HepG2 (cell line): ENCODE data around the gene CSKMT. TPM values are rescaled to one million over a fixed set of nuclear protein-coding genes. Genes with fewer than 3 reads are reported as not detected.
A peak's percentile ranks its signal among the peaks of the same experiment; 100 is the strongest.

Experiments
- ATAC-seq: fragments of 200-7000 bp; cut with Tn5 transposase; 3 replicates; pipeline ENCODE4 v1.9.1; 2020; ENCODE audit warnings: mild to moderate bottlenecking, moderate library complexity
- BruUV-seq: library from RNA; stranded (reverse); fragments of 400-500 nt; replicated peaks from 2 replicates; lab custom pipeline; 2021; lab: Mats Ljungman, UMichigan
- CTCF ChIA-PET: fragments of 300-600 bp; formaldehyde crosslinking; extraction: SDS; loops from one replicate; lab custom pipeline; 2021; ENCODE audit warnings: low total read pairs, inconsistent platforms, low intra/inter-chr PET ratio; lab: Yijun Ruan, JAX
- POLR2A ChIA-PET: fragments of 350-600 bp; sonication (Branson Sonifier 250); formaldehyde crosslinking; loops from one replicate; lab custom pipeline; 2020; ENCODE audit warnings: antibody characterized with exemption, inconsistent platforms; lab: Yijun Ruan, JAX
- DNase-seq: peaks from one replicate; pipeline ENCODE4 v3.0.0-alpha.2; 2015; ENCODE audit warnings: low spot score
- FAIRE-seq: peaks from 3 replicates; lab custom pipeline; 2011; peaks lifted over from hg19 to GRCh38; lab: Jason Lieb, UNC
- H2AFZ ChIP-seq: one replicate; pipeline ENCODE4 v1.6.1; 2011; ENCODE audit warnings: low read length, inconsistent platforms
- H3K27ac ChIP-seq: fragments of 300-600 bp; 3 replicates; pipeline ENCODE4 v1.8.0; 2011; ENCODE audit warnings: mixed run types, mild to moderate bottlenecking, mixed read lengths, low read length, inconsistent platforms; ENCODE audit not compliant: insufficient read depth; ENCODE audit errors: extremely low read length
- H3K27me3 ChIP-seq, 2 experiments: fragments of 200-600 bp in 1 of 2; 2 replicates in 1 of 2; 3 replicates in 1 of 2; pipeline versions ENCODE4 v1.6.0 to v1.8.0; 2011; ENCODE audit warnings: low read length in 2 of 2, mild to moderate bottlenecking in 2 of 2, moderate library complexity in 2 of 2, inconsistent platforms in 1 of 2; ENCODE audit not compliant: insufficient read depth in 2 of 2, control insufficient read depth in 1 of 2
- H3K36me3 ChIP-seq, 2 experiments: fragments of 200-600 bp in 1 of 2; replicated peaks in 1 of 2; 2 replicates in 1 of 2; 3 replicates in 1 of 2; pipeline versions ENCODE4 v1.5.1 to v1.8.0; 2011; ENCODE audit warnings: low read length in 2 of 2, inconsistent platforms in 1 of 2; ENCODE audit not compliant: insufficient read depth in 2 of 2, control insufficient read depth in 1 of 2
- H3K4me1 ChIP-seq: 2 replicates; pipeline ENCODE4 v1.5.1; 2012; ENCODE audit warnings: low read length, inconsistent platforms; ENCODE audit not compliant: insufficient read depth
- H3K4me2 ChIP-seq: 2 replicates; pipeline ENCODE4 v1.6.0; 2011; ENCODE audit warnings: low read depth, low read length, inconsistent platforms
- H3K4me3 ChIP-seq, 3 experiments: fragments of 200-600 bp in 1 of 3; sonication (generic), shearing (Covaris generic) in 1 of 3; replicated peaks in 1 of 3; 2 replicates each; pipeline ENCODE4 v1.5.1; 2011 to 2016; ENCODE audit warnings: low read length in 3 of 3, inconsistent platforms in 2 of 3, low read depth in 2 of 3, mild to moderate bottlenecking in 2 of 3, control low read depth in 1 of 3, mixed read lengths in 1 of 3; ENCODE audit not compliant: insufficient read depth in 1 of 3
- H3K79me2 ChIP-seq: one replicate; pipeline ENCODE4 v1.6.1; 2011; ENCODE audit warnings: low read length, inconsistent platforms; ENCODE audit not compliant: insufficient read depth
- H3K9ac ChIP-seq: 2 replicates; pipeline ENCODE4 v1.6.0; 2011; ENCODE audit warnings: mild to moderate bottlenecking, low read depth, low read length, inconsistent platforms; ENCODE audit not compliant: insufficient read depth
- H3K9me3 ChIP-seq: 2 replicates; pipeline ENCODE4 v1.5.1; 2012; ENCODE audit warnings: mild to moderate bottlenecking, low read length
- H4K20me1 ChIP-seq: 2 replicates; pipeline ENCODE4 v1.6.0; 2011; ENCODE audit warnings: inconsistent platforms, mild to moderate bottlenecking, low read length, moderate library complexity; ENCODE audit not compliant: insufficient read depth
- ARID2 ChIP-seq: sonication (generic); formaldehyde crosslinking; IDR thresholded peaks from 2 replicates; pipeline ENCODE4 v1.8.1; 2022; ENCODE audit warnings: mild to moderate bottlenecking, missing genetic modification reagents, borderline replicate concordance
- GZF1 ChIP-seq: sonication (generic); formaldehyde crosslinking; IDR thresholded peaks from 2 replicates; pipeline ENCODE4 v1.5.1; 2020; ENCODE audit warnings: mild to moderate bottlenecking, missing genetic modification reagents
- PHF5A ChIP-seq: IDR thresholded peaks from one replicate; pipeline ENCODE4 v1.6.1; 2018; ENCODE audit warnings: low read depth, missing genetic modification reagents; ENCODE audit not compliant: unreplicated experiment
- POLR2AphosphoS5 ChIP-seq: IDR thresholded peaks from 2 replicates; pipeline ENCODE4 v1.6.1; 2012; ENCODE audit warnings: low read depth, low read length
- RXRB ChIP-seq: IDR thresholded peaks from 2 replicates; pipeline ENCODE4 v1.6.1; 2016; ENCODE audit warnings: borderline replicate concordance, missing genetic modification reagents, missing compliant biosample characterization
- SETDB1 ChIP-seq: sonication (generic); formaldehyde crosslinking; IDR thresholded peaks from 2 replicates; pipeline ENCODE4 v1.5.1; 2020; ENCODE audit warnings: missing genetic modification reagents, mild to moderate bottlenecking, borderline replicate concordance
- ZNF234 ChIP-seq: sonication (generic); formaldehyde crosslinking; conservative IDR thresholded peaks from 2 replicates; pipeline ENCODE4 v1.5.1; 2020; ENCODE audit warnings: mild to moderate bottlenecking, missing genetic modification reagents
- ZNF367 ChIP-seq: sonication (generic); formaldehyde crosslinking; IDR thresholded peaks from 2 replicates; pipeline ENCODE4 v1.4.0; 2020; ENCODE audit warnings: missing genetic modification reagents, borderline replicate concordance
- WGBS: methylation state at CpG from one replicate; pipeline ENCODE4 v1.1.6; 2017; ENCODE audit warnings: low lambda C conversion rate; 5-methylcytosine and 5-hydroxymethylcytosine counted together
- in situ Hi-C: cut with HindIII; loops from 2 replicates; pipeline ENCODE4 v1.10.0; 2017; ENCODE audit warnings: low pct_unique_long_range_greater_than_20kb; ENCODE audit not compliant: extremely low pct_ligation_motif_present
- intact Hi-C: fragments of 100-400 bp; cut with micrococcal nuclease; formaldehyde crosslinking; loops from one replicate; pipeline ENCODE4 v1.10.0; 2022; ENCODE audit not compliant: unreplicated experiment
- polyA plus RNA-seq, 8 experiments: library from polyadenylated mRNA; depleted of rRNA in 3 of 8; stranded (reverse) in 7 of 8; unstranded in 1 of 8; fragments of >200 nt; fragmentation: Illumina TruSeq in 4 of 8; extraction: Trizol in 4 of 8; gene quantifications; 2 replicates each; pipeline versions ENCODE4 v1.2.1 to v1.2.3, GENCODE V29; 2011 to 2016; ENCODE audit warnings: low read depth in 4 of 8, missing spikeins in 1 of 8, mixed read lengths in 1 of 8; ENCODE audit not compliant: insufficient read depth in 1 of 8
- total RNA-seq, 5 experiments: library from RNA; depleted of rRNA; stranded (reverse); fragments of >200 nt; fragmentation: Illumina TruSeq; extraction: Trizol; gene quantifications; 2 replicates each; pipeline ENCODE4 v1.2.3, GENCODE V29; 2016; ENCODE audit warnings: low read depth in 1 of 5
- TF ChIP-seq, protein P1 (sequence below): sonication (generic); formaldehyde crosslinking; conservative IDR thresholded peaks from 2 replicates; pipeline ENCODE4 v1.4.0; 2020; ENCODE audit warnings: missing genetic modification reagents
- TF ChIP-seq, protein P2 (sequence below): IDR thresholded peaks from 2 replicates; pipeline ENCODE4 v1.6.1; 2012; ENCODE audit warnings: low read length, improper control_type of control experiment
- TF ChIP-seq, protein P3 (sequence below): sonication (generic); formaldehyde crosslinking; IDR thresholded peaks from 2 replicates; pipeline ENCODE4 v1.4.0; 2020; ENCODE audit warnings: mild to moderate bottlenecking, missing genetic modification reagents, borderline replicate concordance
- TF ChIP-seq, protein P4 (sequence below): sonication (generic); formaldehyde crosslinking; conservative IDR thresholded peaks from 2 replicates; pipeline ENCODE4 v1.8.1; 2023; ENCODE audit warnings: missing genetic modification reagents
- TF ChIP-seq, protein P5 (sequence below): sonication (generic); formaldehyde crosslinking; IDR thresholded peaks from 2 replicates; pipeline ENCODE4 v1.4.0; 2020; ENCODE audit warnings: mild to moderate bottlenecking, missing genetic modification reagents

The CSKMT gene
- total and polyA plus RNA-seq, 2 of the 13 experiments (the other 11 are each of a cell fraction or from before 2014, with no cell fraction given): 7.6 to 31.8 TPM

DNA sequence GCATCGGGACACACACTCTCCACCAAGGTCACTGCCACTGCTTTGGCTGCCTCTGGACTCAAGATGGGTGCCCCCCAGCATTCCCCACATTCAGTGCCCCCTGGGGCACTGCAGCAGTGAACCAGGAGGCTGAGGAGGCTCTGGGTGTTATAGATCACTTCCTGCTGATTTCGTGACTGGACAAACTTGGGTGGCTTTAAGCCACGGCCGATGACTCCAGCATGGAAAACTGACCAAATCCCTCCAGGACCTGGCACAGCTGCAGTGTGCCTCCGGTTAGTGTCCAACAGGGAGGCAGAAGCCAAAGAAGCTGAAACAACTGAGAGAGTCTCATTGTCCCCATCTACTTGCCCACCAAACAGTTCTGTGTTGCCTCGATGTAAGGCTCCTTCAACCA, 17.5 kb upstream of the CSKMT start:
- peaks cover 46% of the 10 kb centered on the region for H3K79me2 ChIP-seq
- CTCF ChIA-PET: no interaction called here
- H3K27me3 ChIP-seq: no peaks in the 10 kb centered on the region
- TF ChIP-seq, protein P1, sequence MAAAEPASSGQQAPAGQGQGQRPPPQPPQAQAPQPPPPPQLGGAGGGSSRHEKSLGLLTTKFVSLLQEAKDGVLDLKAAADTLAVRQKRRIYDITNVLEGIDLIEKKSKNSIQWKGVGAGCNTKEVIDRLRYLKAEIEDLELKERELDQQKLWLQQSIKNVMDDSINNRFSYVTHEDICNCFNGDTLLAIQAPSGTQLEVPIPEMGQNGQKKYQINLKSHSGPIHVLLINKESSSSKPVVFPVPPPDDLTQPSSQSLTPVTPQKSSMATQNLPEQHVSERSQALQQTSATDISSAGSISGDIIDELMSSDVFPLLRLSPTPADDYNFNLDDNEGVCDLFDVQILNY: no peak
- TF ChIP-seq ARID2 (CRISPR knock-in tag): no peak
- no peak for TF ChIP-seq SETDB1 (CRISPR knock-in tag)
- no peak for TF ChIP-seq ZNF234
- TF ChIP-seq, protein P2, sequence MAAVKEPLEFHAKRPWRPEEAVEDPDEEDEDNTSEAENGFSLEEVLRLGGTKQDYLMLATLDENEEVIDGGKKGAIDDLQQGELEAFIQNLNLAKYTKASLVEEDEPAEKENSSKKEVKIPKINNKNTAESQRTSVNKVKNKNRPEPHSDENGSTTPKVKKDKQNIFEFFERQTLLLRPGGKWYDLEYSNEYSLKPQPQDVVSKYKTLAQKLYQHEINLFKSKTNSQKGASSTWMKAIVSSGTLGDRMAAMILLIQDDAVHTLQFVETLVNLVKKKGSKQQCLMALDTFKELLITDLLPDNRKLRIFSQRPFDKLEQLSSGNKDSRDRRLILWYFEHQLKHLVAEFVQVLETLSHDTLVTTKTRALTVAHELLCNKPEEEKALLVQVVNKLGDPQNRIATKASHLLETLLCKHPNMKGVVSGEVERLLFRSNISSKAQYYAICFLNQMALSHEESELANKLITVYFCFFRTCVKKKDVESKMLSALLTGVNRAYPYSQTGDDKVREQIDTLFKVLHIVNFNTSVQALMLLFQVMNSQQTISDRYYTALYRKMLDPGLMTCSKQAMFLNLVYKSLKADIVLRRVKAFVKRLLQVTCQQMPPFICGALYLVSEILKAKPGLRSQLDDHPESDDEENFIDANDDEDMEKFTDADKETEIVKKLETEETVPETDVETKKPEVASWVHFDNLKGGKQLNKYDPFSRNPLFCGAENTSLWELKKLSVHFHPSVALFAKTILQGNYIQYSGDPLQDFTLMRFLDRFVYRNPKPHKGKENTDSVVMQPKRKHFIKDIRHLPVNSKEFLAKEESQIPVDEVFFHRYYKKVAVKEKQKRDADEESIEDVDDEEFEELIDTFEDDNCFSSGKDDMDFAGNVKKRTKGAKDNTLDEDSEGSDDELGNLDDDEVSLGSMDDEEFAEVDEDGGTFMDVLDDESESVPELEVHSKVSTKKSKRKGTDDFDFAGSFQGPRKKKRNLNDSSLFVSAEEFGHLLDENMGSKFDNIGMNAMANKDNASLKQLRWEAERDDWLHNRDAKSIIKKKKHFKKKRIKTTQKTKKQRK: no peak
- TF ChIP-seq, protein P3, sequence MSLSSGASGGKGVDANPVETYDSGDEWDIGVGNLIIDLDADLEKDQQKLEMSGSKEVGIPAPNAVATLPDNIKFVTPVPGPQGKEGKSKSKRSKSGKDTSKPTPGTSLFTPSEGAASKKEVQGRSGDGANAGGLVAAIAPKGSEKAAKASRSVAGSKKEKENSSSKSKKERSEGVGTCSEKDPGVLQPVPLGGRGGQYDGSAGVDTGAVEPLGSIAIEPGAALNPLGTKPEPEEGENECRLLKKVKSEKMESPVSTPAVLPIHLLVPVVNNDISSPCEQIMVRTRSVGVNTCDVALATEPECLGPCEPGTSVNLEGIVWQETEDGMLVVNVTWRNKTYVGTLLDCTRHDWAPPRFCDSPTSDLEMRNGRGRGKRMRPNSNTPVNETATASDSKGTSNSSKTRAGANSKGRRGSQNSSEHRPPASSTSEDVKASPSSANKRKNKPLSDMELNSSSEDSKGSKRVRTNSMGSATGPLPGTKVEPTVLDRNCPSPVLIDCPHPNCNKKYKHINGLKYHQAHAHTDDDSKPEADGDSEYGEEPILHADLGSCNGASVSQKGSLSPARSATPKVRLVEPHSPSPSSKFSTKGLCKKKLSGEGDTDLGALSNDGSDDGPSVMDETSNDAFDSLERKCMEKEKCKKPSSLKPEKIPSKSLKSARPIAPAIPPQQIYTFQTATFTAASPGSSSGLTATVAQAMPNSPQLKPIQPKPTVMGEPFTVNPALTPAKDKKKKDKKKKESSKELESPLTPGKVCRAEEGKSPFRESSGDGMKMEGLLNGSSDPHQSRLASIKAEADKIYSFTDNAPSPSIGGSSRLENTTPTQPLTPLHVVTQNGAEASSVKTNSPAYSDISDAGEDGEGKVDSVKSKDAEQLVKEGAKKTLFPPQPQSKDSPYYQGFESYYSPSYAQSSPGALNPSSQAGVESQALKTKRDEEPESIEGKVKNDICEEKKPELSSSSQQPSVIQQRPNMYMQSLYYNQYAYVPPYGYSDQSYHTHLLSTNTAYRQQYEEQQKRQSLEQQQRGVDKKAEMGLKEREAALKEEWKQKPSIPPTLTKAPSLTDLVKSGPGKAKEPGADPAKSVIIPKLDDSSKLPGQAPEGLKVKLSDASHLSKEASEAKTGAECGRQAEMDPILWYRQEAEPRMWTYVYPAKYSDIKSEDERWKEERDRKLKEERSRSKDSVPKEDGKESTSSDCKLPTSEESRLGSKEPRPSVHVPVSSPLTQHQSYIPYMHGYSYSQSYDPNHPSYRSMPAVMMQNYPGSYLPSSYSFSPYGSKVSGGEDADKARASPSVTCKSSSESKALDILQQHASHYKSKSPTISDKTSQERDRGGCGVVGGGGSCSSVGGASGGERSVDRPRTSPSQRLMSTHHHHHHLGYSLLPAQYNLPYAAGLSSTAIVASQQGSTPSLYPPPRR (CRISPR knock-in tag): no peak
- no peak for TF ChIP-seq ZNF367 (CRISPR knock-in tag)
- TF ChIP-seq, protein P4, sequence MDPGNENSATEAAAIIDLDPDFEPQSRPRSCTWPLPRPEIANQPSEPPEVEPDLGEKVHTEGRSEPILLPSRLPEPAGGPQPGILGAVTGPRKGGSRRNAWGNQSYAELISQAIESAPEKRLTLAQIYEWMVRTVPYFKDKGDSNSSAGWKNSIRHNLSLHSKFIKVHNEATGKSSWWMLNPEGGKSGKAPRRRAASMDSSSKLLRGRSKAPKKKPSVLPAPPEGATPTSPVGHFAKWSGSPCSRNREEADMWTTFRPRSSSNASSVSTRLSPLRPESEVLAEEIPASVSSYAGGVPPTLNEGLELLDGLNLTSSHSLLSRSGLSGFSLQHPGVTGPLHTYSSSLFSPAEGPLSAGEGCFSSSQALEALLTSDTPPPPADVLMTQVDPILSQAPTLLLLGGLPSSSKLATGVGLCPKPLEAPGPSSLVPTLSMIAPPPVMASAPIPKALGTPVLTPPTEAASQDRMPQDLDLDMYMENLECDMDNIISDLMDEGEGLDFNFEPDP (CRISPR knock-in tag): 0 out of 2 replicates have a peak, but pooled peaks have one; percentile 27
- TF ChIP-seq PHF5A (CRISPR knock-in tag): no peak
- TF ChIP-seq, protein P5, sequence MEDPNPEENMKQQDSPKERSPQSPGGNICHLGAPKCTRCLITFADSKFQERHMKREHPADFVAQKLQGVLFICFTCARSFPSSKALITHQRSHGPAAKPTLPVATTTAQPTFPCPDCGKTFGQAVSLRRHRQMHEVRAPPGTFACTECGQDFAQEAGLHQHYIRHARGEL: no peak
- TF ChIP-seq GZF1 (CRISPR knock-in tag): no peak
- 0 out of 2 replicates have a peak, but pooled peaks have one; percentile 17 for TF ChIP-seq POLR2AphosphoS5
- no peak for TF ChIP-seq RXRB (CRISPR knock-in tag)

More for the DNA sequence above, 17.5 kb upstream of the CSKMT start:
- no peak overlapping the region for H3K4me3 ChIP-seq
- peak overlapping the region; percentile 98 for H3K27ac ChIP-seq
- ATAC-seq: no peak
- DNase-seq: no peak
- peaks cover 52% of the 10 kb centered on the region for H3K4me1 ChIP-seq
- intact Hi-C loops: no loop called here
- WGBS: 91% methylated on average over 3 of the region's 6 CpGs
- H3K9me3 ChIP-seq: no peaks in the 10 kb centered on the region
- no peak for FAIRE-seq
- POLR2A ChIA-PET: interaction anchor here (1.3 to 5.0 kb wide), 5 partner anchors 18 to 223 kb away, joined by 3 to 53 read pairs (median 19); partner anchors contain the start of genes B3GAT3, C11orf98, CSKMT and LBHD1
- no peak overlapping the region for H3K9ac ChIP-seq
- BruUV-seq: no TSS peak
- H3K4me2 ChIP-seq: peak overlapping the region; percentile 68; the same call in 1 of the 2 replicates
- in situ Hi-C loops: no loop called here
- H3K36me3 ChIP-seq: peaks cover 4 to 24% of the 10 kb centered on the region in 2 experiments; a peak in 3 of 5 replicates
- H4K20me1 ChIP-seq: peaks cover 8% of the 10 kb centered on the region
- no peak overlapping the region for H2AFZ ChIP-seq
